Measurements from ENCODE around the gene PTPRZ1.

Gene PTPRZ1

DNA sequence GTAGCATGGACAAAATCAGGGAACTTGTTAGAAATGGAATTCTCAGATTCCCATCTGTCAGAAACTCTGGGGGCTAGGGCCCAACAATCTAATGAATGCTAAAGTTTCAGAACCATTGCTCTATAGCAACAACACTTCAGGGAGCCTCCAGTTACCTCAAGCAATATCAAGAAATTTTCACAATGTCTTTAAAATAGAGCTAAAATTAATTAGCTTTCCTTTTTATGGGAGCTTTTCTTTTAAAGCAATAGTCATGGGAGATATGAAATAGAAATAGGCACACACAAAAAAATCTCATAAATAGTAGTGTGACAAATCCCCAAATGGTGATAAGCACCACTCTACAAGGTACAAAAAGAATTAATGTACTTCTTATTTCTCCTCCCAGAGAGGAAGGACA, 190.2 kb downstream of the PTPRZ1 start:
- DNase-seq = no peak

DNA sequence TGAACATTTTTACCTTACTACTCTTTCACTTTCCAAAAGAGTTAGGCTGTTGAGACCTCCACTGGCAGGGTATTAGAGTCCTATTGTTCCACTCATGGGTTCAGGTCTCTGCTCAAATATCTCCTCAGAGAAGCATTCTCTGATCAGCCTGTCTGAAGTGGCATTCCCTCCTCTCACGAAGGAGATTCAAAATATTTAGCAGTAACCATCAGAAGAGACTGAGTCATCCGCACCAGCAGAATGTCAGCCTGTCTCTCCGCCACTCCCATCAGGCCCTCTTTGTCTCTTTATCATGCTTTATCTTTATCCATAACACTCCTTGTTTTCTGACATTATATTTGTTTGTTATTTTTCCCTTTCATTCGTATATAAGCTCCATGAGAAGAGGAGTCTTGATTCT, 192.0 kb downstream of the PTPRZ1 start:
- no peak for DNase-seq

DNA sequence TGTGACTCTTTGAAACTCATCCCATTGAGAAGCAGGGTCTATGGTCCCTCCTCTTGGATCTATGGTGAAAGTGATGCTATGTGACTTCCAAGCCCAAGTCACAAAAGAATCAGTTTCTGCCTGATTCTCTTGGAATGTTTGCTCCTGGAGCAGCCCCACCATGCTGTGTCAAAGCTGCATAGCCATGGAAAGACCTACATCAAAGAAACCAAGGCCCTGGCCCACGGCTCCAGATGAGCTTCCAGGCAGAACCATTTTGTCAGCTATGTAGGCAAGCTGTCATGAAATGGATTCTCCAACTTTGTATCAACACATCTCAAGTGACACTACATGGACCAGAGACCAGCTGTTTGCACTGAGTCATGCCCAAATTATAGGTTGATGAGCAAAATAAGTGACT, 194.1 kb downstream of the PTPRZ1 start:
- no peak for DNase-seq

DNA sequence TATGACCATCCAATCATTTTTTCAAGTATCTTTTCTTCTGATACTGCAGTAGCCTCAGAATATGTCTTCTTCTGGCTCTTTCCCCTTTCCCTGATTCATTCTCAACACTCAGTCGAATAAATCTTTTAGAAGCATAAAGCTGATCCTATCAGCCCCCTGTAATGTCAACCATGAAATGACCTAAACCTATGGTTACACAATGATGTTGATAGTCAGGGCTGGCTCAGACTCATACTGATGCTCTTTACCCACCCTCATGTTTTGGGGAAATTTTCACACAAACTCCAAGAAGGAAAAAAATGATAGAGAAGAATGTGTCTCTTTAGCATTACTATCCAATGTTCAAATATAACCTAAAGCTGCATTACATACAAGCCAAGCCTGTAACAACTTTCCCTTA, 195.1 kb downstream of the PTPRZ1 start:
- no peak for DNase-seq

DNA sequence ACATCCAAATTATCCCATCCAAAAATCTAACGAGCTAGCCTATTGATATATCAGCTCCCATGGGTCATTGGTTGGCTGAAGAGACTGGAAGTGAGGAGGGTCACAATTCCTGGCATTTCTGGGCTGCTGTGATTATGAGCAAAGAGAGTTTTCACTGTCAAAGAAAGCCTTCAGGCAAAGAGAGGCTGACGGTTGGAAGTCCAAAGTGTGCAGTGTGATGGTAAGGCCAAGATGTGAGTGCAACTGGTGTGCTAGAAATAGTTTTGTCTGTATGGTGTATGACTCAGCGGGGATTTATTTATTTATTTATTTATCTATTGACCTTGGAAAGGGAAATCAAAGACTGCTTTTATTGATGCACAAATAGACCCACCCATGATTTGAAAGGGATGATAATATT, 196.0 kb downstream of the PTPRZ1 start:
- DNase-seq = no peak

DNA sequence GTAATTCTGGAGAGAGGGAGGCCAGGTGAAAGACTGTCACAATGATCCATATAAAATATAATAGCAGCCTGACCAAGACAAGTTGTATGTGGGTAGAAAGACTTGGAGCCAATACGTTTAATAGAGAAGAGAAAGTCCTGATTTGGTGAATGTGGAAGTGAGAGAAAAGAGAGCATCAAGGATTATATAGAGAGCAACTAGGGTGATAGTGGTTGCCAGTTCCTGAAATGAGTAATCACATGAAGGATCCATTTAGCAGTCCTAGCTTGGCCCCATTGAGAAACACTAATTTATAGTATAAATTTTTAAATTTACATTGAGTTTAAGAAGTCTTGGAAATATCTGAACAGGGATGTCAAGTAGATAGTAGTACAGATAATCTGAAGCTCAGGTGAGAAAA, 197.1 kb downstream of the PTPRZ1 start:
- no peak for DNase-seq

DNA sequence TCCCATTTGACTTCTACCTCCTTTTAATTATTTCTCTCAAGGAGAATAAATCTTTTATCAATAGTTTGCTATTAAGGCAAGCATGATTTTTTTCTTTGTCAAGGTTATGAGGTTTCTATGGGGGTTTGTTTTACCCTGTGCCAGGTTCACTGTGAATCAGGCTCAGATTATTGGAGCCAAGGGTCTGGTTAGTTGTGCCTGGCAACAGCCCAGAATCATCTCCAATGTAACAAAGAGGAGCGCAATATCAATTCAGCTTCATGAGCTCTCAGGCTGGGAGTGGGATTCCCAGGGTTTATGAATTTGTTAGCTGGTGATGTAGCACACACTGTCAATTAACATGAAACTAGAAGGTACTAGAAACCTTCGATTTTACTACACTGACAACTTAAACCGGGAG, 197.9 kb downstream of the PTPRZ1 start:
- DNase-seq = no peak

DNA sequence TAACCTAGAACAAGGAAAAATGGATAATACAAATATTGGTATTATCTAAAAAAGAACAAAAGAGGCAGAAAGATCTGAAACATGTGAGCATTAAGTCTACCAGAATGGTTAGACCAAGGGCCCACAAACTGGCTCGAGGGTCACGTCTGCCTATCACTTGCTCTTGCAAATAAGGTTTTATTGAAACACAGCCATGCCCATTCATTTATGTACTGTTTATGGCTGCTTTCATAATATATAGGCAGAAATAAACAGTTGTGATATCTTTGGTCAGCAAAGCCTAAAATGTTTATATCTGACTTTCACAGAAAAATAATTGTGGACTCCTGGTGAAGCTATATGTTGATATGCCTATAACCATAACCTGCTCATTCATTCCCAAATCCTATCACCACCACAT, 199.3 kb downstream of the PTPRZ1 start:
- DNase-seq = no peak

DNA sequence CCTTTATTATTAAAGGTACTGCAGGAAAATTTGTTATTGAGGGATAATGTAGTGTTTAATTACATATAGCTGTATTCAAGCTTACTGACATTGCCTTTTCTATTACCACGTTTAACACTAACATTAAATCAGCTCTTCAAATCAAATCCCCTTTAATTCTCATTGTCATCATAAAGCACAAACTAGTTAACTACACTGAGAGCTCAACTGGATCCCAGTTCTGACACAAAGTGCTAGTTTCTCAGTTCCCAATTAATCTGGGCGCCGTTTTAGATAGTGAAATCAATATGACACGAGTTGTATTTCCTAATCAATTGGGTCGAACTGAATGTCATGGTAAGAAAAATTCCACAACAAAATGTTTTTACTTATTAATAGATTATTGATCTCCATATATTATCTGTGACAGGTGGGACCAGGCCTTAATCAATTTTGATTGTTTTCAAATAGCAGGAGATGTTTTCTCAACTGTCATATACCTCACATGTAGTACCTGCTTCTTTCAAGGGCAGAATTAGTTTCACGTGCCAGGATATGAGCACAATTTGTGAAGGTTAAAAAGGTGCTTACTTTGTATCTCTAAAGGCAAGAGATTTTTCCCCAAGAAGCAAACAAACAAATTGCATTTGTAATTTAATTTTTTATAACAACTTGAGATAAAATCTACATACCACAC, 200.1 kb downstream of the PTPRZ1 start:
- DNase-seq = no peak

DNA sequence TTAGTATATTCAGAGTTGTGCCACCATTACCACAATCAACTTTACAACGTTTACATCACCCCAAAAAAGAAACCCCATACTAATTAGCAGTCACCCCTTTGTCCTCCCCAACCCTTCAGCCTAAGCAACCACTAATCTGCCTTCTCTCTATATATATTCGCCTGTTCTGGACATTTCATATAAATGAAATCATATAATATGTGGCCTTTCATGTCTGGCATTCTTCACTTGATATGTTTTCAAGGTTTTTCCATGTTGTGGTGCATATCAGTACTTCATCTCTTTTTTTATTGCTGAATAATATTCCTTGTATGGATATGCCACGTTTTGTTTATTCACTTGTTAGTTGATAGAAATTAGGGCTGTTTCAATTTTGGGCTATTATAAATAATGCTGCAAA, 200.7 kb downstream of the PTPRZ1 start:
- no peak for DNase-seq

DNA sequence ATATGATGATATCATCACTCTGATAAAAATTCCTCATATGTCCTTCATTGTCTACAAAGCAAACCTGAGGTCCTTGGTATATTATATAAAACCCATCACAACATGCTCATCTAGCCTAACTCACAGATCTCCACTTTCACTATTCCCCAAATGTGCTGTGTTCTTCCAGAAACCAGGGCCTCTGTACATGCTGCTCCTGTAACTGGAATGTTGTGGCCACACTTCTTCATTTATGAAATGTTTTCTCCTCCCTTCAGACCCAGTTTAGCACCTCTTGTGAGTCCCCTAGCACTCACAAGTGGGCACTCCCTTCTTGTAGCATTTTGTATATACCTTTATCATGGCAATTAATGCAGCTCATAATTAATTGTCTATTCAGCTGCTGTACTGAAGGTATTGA, 209.2 kb downstream of the PTPRZ1 start:
- no peak for DNase-seq

DNA sequence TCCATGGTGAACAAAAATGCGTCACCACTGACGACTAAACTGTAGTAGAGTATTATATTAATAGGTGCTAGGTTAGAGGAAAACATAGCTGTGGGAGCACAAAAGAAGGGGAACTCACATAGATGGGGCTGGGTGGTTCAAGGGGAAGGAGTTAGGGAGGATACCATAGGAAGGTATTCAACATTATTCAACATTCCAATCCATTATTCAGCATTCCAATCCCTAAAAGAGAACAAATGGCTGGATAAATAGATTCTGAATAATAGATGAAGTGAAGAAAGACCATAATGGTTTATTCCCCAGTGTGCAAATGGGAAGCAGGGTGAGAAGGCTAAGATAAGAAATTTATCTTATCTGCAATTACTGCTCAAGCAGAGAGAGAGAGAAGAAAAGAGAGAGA, 209.7 kb downstream of the PTPRZ1 start:
- DNase-seq = no peak

DNA sequence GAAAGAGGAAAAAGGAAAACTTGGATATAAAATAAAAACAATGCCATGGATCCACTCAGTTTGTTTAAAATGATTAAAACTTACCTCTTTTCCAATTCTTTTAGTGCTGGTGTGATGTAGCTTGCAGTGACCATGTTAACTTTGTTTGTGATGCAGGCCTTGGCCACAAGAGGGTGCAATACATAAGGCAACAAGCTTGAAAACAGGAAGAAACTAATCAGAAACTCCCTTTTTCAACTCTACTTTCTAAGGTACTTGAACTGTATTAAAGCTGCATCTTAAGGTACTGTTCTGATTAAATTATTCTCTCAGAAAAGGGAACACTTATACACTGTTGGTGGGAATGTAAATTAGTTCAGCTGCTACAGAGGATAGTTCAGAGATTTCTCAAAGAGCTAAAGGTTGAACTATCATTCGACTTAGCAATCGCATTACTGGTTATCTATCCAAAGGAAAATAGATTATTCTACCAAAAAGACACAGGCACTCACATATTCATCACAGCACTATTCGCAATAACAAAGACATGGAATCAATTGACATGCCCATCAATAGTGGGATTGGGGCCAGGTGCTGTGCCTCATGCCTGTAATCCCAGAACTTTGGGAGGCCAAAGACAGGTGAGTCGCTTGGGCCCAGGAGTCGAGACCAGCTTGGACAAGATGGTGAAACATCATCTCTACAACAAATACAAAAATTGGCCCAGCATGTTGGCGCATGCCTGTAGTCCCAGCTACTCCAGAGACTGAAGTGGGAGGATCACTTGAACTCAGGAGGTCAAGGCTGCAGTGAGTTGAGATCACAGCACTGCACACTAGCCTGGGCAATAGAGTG, 220.2 kb downstream of the PTPRZ1 start:
- DNase-seq = peak; percentile 12

DNA sequence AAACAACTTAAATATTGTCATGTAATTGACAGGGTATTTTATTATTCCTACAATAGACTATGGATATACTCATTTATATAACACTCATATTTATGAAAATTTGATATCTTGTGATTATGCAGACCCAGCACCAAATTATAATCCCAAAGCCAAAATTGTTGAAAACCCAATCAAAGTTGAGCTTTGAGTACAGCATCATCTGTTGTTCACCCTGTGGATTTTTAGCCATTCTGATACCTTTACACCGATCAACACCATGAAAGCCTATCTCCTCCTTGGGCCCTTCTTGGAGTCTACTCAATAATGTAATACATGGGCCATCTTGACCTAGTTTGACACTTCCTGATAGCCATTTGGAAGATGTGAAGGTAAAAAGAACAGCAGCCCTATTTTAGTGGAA, 221.6 kb downstream of the PTPRZ1 start:
- no peak for DNase-seq

DNA sequence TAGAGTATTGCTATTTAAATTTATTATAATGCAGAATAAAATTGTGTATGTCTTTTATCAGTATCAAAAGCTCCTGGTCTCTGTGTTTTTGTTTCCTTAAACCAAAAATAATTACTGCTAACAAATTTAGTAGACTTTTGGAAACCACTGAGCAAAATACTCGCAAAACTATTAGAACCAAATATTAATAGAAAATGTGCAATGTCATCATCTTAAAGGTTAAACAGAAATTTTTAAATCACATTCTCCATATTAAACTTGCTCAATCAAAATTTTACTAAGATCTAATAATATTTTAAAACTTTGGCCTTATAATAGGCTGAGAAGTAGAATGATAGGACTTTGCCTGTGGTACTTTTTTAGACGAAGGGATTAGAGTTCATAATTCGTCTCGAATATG, 222.7 kb downstream of the PTPRZ1 start:
- DNase-seq = no peak

DNA sequence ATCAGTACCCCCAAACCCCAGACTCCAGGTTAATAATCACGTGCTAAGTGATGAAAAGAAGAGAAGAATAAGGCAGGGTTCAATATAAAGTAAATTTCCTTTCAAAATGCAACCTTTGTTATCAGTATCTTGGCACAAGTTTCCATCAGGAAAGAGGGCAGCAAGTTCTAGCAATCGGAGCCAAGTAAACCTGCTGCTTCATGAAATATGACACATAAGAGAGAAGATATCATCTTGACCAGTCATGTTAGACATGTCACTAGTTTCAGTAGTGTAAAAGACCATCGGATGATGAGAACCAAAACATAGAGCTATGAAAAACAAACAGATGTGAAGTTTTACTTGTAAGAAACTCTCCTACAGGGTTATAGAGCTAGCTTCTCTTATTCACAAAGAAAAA, 227.1 kb downstream of the PTPRZ1 start:
- no peak for DNase-seq

DNA sequence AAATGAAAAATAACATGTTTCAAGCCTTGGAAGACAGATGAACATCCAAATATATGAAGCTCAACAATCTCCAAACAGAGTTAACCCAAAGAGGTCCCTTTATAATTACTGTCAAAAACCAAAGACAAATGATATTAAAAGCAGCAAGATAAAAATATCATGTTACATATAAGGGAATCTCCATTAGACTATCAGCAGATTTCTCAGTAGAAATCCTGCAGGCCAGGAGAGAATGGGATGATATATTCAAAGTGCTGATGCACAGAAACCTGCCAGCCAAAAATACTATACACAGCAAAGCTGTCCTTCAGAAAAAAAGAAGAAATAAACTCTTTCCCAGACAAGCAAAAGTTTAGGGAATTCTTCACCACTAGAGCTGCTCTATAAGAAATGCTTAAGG, 230.1 kb downstream of the PTPRZ1 start:
- no peak for DNase-seq
